Mucosa of rectum (tissue), 2 donors: ENCODE results near the gene TMEM231.
A peak's percentile ranks its signal among the peaks of the same experiment; 100 is the strongest.
"Not testable (repeated sequence)": the region's sequence is repeated elsewhere in the genome, so short reads cannot be mapped to it uniquely, and the experiment has no call there.

ENCODE experiments used
- H3K27ac ChIP-seq, 2 donors: one replicate each; pipeline ENCODE4 v1.7.0; 2013; ENCODE audit warnings: inconsistent platforms in 2 of 2, low read depth in 2 of 2, low read length in 2 of 2
- H3K27me3 ChIP-seq, 2 donors: one replicate each; pipeline ENCODE4 v1.7.0; 2013; ENCODE audit warnings: low read length in 2 of 2; ENCODE audit not compliant: control insufficient read depth in 2 of 2, insufficient read depth in 2 of 2
- H3K36me3 ChIP-seq, 2 donors: one replicate each; pipeline ENCODE4 v1.7.0; 2013; ENCODE audit warnings: low read length in 2 of 2; ENCODE audit not compliant: control insufficient read depth in 2 of 2, insufficient read depth in 2 of 2
- H3K4me1 ChIP-seq, 2 donors: one replicate each; pipeline ENCODE4 v1.7.0; 2013; ENCODE audit warnings: low read length in 2 of 2, mild to moderate bottlenecking in 1 of 2; ENCODE audit not compliant: control insufficient read depth in 2 of 2, insufficient read depth in 2 of 2
- H3K4me3 ChIP-seq, 2 donors: one replicate each; pipeline ENCODE4 v1.7.0; 2013; ENCODE audit warnings: low read length in 2 of 2
- H3K9ac ChIP-seq, 2 donors: one replicate each; pipeline ENCODE4 v1.7.0; 2013; ENCODE audit warnings: low read length in 2 of 2, low read depth in 1 of 2, mild to moderate bottlenecking in 1 of 2
- H3K9me3 ChIP-seq, 2 donors: one replicate each; pipeline ENCODE4 v1.7.0; 2013; ENCODE audit warnings: low read length in 2 of 2; ENCODE audit not compliant: control insufficient read depth in 2 of 2
- donor health status: healthy.
- donor health status: Normal muscosa, but diverticular disease.

Gene TMEM231

GRCh38 chr16:75514296-75514695, 41.8 kb downstream of the TMEM231 start:
- H3K27ac ChIP-seq, result no peak overlapping the region
- peaks cover 0 to 6% of the 10 kb centered on the region in 2 donors for H3K4me1 ChIP-seq
- H3K9ac ChIP-seq, result no peak overlapping the region
- no peak overlapping the region for H3K4me3 ChIP-seq
- no peaks in the 10 kb centered on the region for H3K27me3 ChIP-seq
- H3K9me3 ChIP-seq, result no peaks in the 10 kb centered on the region
- peaks cover 2 to 16% of the 10 kb centered on the region in 2 donors for H3K36me3 ChIP-seq

GRCh38 chr16:75506574-75506973, 49.5 kb downstream of the TMEM231 start:
- Histone ChIP-seq H3K27ac (no peak overlapping the region), H3K9me3 (no peaks in the 10 kb centered on the region), H3K4me3 (no peak overlapping the region), H3K27me3 (no peaks in the 10 kb centered on the region), H3K4me1 (no peaks in the 10 kb centered on the region), H3K36me3 (peaks cover 0 to 16% of the 10 kb centered on the region in 2 donors), H3K9ac (no peak overlapping the region)

GRCh38 chr16:75506107-75506506, 49.9 kb downstream of the TMEM231 start:
- H3K9me3 ChIP-seq, result no peaks in the 10 kb centered on the region
- peaks cover 0 to 16% of the 10 kb centered on the region in 2 donors for H3K36me3 ChIP-seq
- no peak overlapping the region for H3K9ac ChIP-seq
- H3K4me1 ChIP-seq, result no peaks in the 10 kb centered on the region
- H3K4me3 ChIP-seq, result no peak overlapping the region
- H3K27ac ChIP-seq, result no peak overlapping the region
- no peaks in the 10 kb centered on the region for H3K27me3 ChIP-seq

GRCh38 chr16:75503801-75504200, 52.3 kb downstream of the TMEM231 start:
- no peak overlapping the region for H3K9ac ChIP-seq
- H3K27ac ChIP-seq, result no peak overlapping the region
- no peaks in the 10 kb centered on the region for H3K9me3 ChIP-seq
- H3K4me3 ChIP-seq, result no peak overlapping the region
- H3K4me1 ChIP-seq, result no peaks in the 10 kb centered on the region
- no peaks in the 10 kb centered on the region for H3K27me3 ChIP-seq
- peaks cover 0 to 13% of the 10 kb centered on the region in 2 donors for H3K36me3 ChIP-seq

GRCh38 chr16:75502916-75503605, 53.0 kb downstream of the TMEM231 start:
- no peak overlapping the region for H3K9ac ChIP-seq
- H3K9me3 ChIP-seq, result no peaks in the 10 kb centered on the region
- no peak overlapping the region for H3K27ac ChIP-seq
- no peaks in the 10 kb centered on the region for H3K27me3 ChIP-seq
- H3K4me3 ChIP-seq, result no peak overlapping the region
- peaks cover 0 to 13% of the 10 kb centered on the region in 2 donors for H3K36me3 ChIP-seq
- H3K4me1 ChIP-seq, result no peaks in the 10 kb centered on the region

GRCh38 chr16:75501820-75502219, 54.2 kb downstream of the TMEM231 start:
- H3K27ac ChIP-seq, H3K9ac ChIP-seq, H3K27me3 ChIP-seq, H3K4me1 ChIP-seq, H3K4me3 ChIP-seq, H3K9me3 ChIP-seq: not testable (repeated sequence)
- H3K36me3 ChIP-seq, result peaks cover 0 to 13% of the 10 kb centered on the region in 2 donors

- Histone ChIP-seq H3K4me1 (no peaks in the 10 kb centered on the region), H3K27ac (no peak overlapping the region), H3K27me3 (no peaks in the 10 kb centered on the region), H3K9me3 (no peaks in the 10 kb centered on the region), H3K4me3 (no peak overlapping the region), H3K36me3 (peaks cover 0 to 13% of the 10 kb centered on the region in 2 donors), H3K9ac (no peak overlapping the region)
Measured at GRCh38 chr16:75501359-75501758, 54.7 kb downstream of the TMEM231 start.

GRCh38 chr16:75498605-75499322, 57.3 kb downstream of the TMEM231 start:
- not testable (repeated sequence) for H3K9ac ChIP-seq, H3K9me3 ChIP-seq, H3K4me1 ChIP-seq, H3K36me3 ChIP-seq, H3K27ac ChIP-seq, H3K27me3 ChIP-seq, H3K4me3 ChIP-seq

GRCh38 chr16:75497558-75497957, 58.5 kb downstream of the TMEM231 start:
- Histone ChIP-seq H3K4me1 (peaks cover 0 to 4% of the 10 kb centered on the region in 2 donors), H3K9me3 (no peaks in the 10 kb centered on the region), H3K36me3 (peaks cover 0 to 6% of the 10 kb centered on the region in 2 donors), H3K4me3 (no peak overlapping the region), H3K9ac (no peak overlapping the region), H3K27me3 (peaks cover 5 to 8% of the 10 kb centered on the region in 2 donors), H3K27ac (no peak overlapping the region)

GRCh38 chr16:75495076-75495674, 60.9 kb downstream of the TMEM231 start, which contains the start of gene CHST6:
TSS of gene CHST6 (minus strand) at chr16:75495441. CDS start at chr16:75479828, 15,613 bp downstream.
- H3K9ac ChIP-seq, result peak within 1 kb of the TSS; percentile 24 to 53

More at GRCh38 chr16:75495076-75495674, 60.9 kb downstream of the TMEM231 start, which contains the start of gene CHST6:
- no peak within 1 kb of the TSS for H3K27ac ChIP-seq
- peaks cover 0 to 4% of the 10 kb centered on the region in 2 donors for H3K4me1 ChIP-seq
- H3K36me3 ChIP-seq, result no peaks in the 10 kb centered on the region
- H3K27me3 ChIP-seq, result peaks cover 5 to 8% of the 10 kb centered on the region in 2 donors
- H3K4me3 ChIP-seq, result peak within 1 kb of the TSS; percentile 37 to 54
- no peaks in the 10 kb centered on the region for H3K9me3 ChIP-seq
